ENCODE data around the gene HS6ST1.

Gene HS6ST1

GRCh38 chr2:128228894-128229293 is 89.8 kb downstream of the HS6ST1 start:
- H3K9me3 ChIP-seq (ENCODE audit: low read length), result no peaks in the 10 kb centered on the region
- no peaks in the 10 kb centered on the region; the same call in 1 of the 2 replicates for H3K27me3 ChIP-seq (ENCODE audit: insufficient read depth, low read length)
- TF ChIP-seq CTCF (IDR thresholded peaks at IDR 0.05; ENCODE audit: low read length), result no peak
- no peak overlapping the region for H3K9ac ChIP-seq (ENCODE audit: low read length)
- no peak overlapping the region for H2AFZ ChIP-seq (ENCODE audit: low read length)
- peaks cover 5% of the 10 kb centered on the region for H3K4me1 ChIP-seq (ENCODE audit: insufficient read depth, low read length, severe bottlenecking)
- H3K4me3 ChIP-seq (ENCODE audit: low read depth, low read length, poor library complexity, severe bottlenecking), result no peak overlapping the region
- H3K4me2 ChIP-seq (ENCODE audit: low read length), result no peak overlapping the region
- no peaks in the 10 kb centered on the region for H3F3A ChIP-seq (ENCODE audit: insufficient read depth, low read length)
- H3K79me2 ChIP-seq (ENCODE audit: insufficient read depth, low read length), result no peaks in the 10 kb centered on the region
- H4K20me1 ChIP-seq (ENCODE audit: insufficient read depth, low read length), result no peaks in the 10 kb centered on the region
- no peaks in the 10 kb centered on the region for H3K9me2 ChIP-seq (ENCODE audit: low read depth, low read length)
- no peaks in the 10 kb centered on the region for H3K36me3 ChIP-seq (ENCODE audit: insufficient read depth, low read length)
- H3K27ac ChIP-seq (ENCODE audit: low read depth, low read length, poor library complexity, severe bottlenecking), result no peak overlapping the region

GRCh38 chr2:128227862-128228261 is 90.8 kb downstream of the HS6ST1 start:
- H3F3A ChIP-seq (ENCODE audit: insufficient read depth, low read length), result no peaks in the 10 kb centered on the region
- no peaks in the 10 kb centered on the region for H3K9me3 ChIP-seq (ENCODE audit: low read length)
- H3K36me3 ChIP-seq (ENCODE audit: insufficient read depth, low read length), result no peaks in the 10 kb centered on the region
- H3K4me3 ChIP-seq (ENCODE audit: low read depth, low read length, poor library complexity, severe bottlenecking), result no peak overlapping the region
- TF ChIP-seq CTCF (IDR thresholded peaks at IDR 0.05; ENCODE audit: low read length), result no peak
- no peak for TF ChIP-seq EZH2 (IDR thresholded peaks at IDR 0.05; ENCODE audit: borderline replicate concordance, low read length)
- no peaks in the 10 kb centered on the region for H3K79me2 ChIP-seq (ENCODE audit: insufficient read depth, low read length)
- H3K4me2 ChIP-seq (ENCODE audit: low read length), result no peak overlapping the region
- H3K4me1 ChIP-seq (ENCODE audit: insufficient read depth, low read length, severe bottlenecking), result peaks cover 3% of the 10 kb centered on the region
- peaks cover under 1% of the 10 kb centered on the region; the same call in 1 of the 2 replicates for H3K27me3 ChIP-seq (ENCODE audit: insufficient read depth, low read length)
- H3K27ac ChIP-seq (ENCODE audit: low read depth, low read length, poor library complexity, severe bottlenecking), result no peak overlapping the region
- H3K9me2 ChIP-seq (ENCODE audit: low read depth, low read length), result no peaks in the 10 kb centered on the region
- H3K9ac ChIP-seq (ENCODE audit: low read length), result no peak overlapping the region
- H2AFZ ChIP-seq (ENCODE audit: low read length), result no peak overlapping the region
- H4K20me1 ChIP-seq (ENCODE audit: insufficient read depth, low read length), result no peaks in the 10 kb centered on the region

- Histone ChIP-seq H3K9me3 (ENCODE audit: low read length) (no peaks in the 10 kb centered on the region), H3K27ac (ENCODE audit: low read depth, low read length, poor library complexity, severe bottlenecking) (no peak overlapping the region), H3K36me3 (ENCODE audit: insufficient read depth, low read length) (no peaks in the 10 kb centered on the region), H2AFZ (ENCODE audit: low read length) (no peak overlapping the region), H3K9me2 (ENCODE audit: low read depth, low read length) (no peaks in the 10 kb centered on the region), H3K4me3 (ENCODE audit: low read depth, low read length, poor library complexity, severe bottlenecking) (no peak overlapping the region), H4K20me1 (ENCODE audit: insufficient read depth, low read length) (no peaks in the 10 kb centered on the region), H3K4me1 (ENCODE audit: insufficient read depth, low read length, severe bottlenecking) (no peaks in the 10 kb centered on the region), H3K79me2 (ENCODE audit: insufficient read depth, low read length) (no peaks in the 10 kb centered on the region), H3K27me3 (ENCODE audit: insufficient read depth, low read length) (peaks cover 4% of the 10 kb centered on the region; the same call in 1 of the 2 replicates), H3K4me2 (ENCODE audit: low read length) (no peak overlapping the region), H3K9ac (ENCODE audit: low read length) (no peak overlapping the region), H3F3A (ENCODE audit: insufficient read depth, low read length) (no peaks in the 10 kb centered on the region)
- no peak for TF ChIP-seq CTCF (IDR thresholded peaks at IDR 0.05; ENCODE audit: low read length)
Observed at GRCh38 chr2:128219891-128220290, 98.8 kb downstream of the HS6ST1 start.

All from OCI-LY1 (cell line).